Activated CD8-positive, alpha-beta T cell treated with anti-CD3 and anti-CD28 coated beads for 36 hours (primary cell): ENCODE measurements around the gene GPC6. TPM values are rescaled to one million over a fixed set of nuclear protein-coding genes. Genes with fewer than 3 reads are reported as not detected.

Experiments used
- ATAC-seq: fragments of 200-7000 bp; cut with Tn5 transposase; one replicate; pipeline ENCODE4 v1.10.0; 2021; ENCODE audit warnings: mild to moderate bottlenecking, moderate library complexity
- CTCF ChIA-PET: fragments of 350-600 bp; sonication (Branson Sonifier 250); formaldehyde crosslinking; loops from one replicate; lab custom pipeline; 2021; ENCODE audit warnings: antibody characterized with exemption; lab: Charles Lee
- POLR2A ChIA-PET: fragments of 350-600 bp; sonication (Branson Sonifier 250); formaldehyde crosslinking; loops from one replicate; lab custom pipeline; 2021; ENCODE audit warnings: antibody characterized with exemption; lab: Charles Lee
- DNase-seq: peaks from one replicate; pipeline ENCODE4 v3.0.0-alpha.2; 2020
- H3K27ac Mint-ChIP-seq: one replicate; pipeline ENCODE4 v1.8.0; 2021; ENCODE audit warnings: mild to moderate bottlenecking, mixed read lengths
- H3K27me3 Mint-ChIP-seq: one replicate; pipeline ENCODE4 v1.8.0; 2021; ENCODE audit warnings: mixed read lengths
- H3K36me3 Mint-ChIP-seq: one replicate; pipeline ENCODE4 v1.8.0; 2021; ENCODE audit warnings: low read depth, mixed read lengths
- H3K4me1 Mint-ChIP-seq: one replicate; pipeline ENCODE4 v1.8.0; 2021; ENCODE audit warnings: low read depth, mixed read lengths
- H3K4me3 Mint-ChIP-seq: one replicate; pipeline ENCODE4 v1.8.0; 2021; ENCODE audit warnings: mild to moderate bottlenecking, moderate library complexity, mixed read lengths
- H3K9me3 Mint-ChIP-seq: one replicate; pipeline ENCODE4 v1.8.0; 2021; ENCODE audit warnings: mixed read lengths
- intact Hi-C: fragments of 100-400 bp; cut with micrococcal nuclease; formaldehyde crosslinking; loops from one replicate; pipeline ENCODE4 v1.10.0; 2022
- total RNA-seq, 2 experiments: library from RNA; stranded (reverse); gene quantifications; one replicate each; pipeline ENCODE4 v1.2.3, GENCODE V29; 2021
- TF ChIP-seq, protein P1 (sequence below): fragments of 200-600 bp; IDR thresholded peaks from one replicate; pipeline ENCODE4 v1.8.0; 2022; ENCODE audit warnings: antibody characterized with exemption, mild to moderate bottlenecking

Gene GPC6
- total RNA-seq, 2 experiments from 2014 or later = not detected

GRCh38 chr13:93872786-93873347, 646.3 kb downstream of the GPC6 start:
- DNase-seq (no peak), ATAC-seq (no peak)
- no peaks in the 10 kb centered on the region for H3K9me3 Mint-ChIP-seq
- H3K4me3 Mint-ChIP-seq = no peak overlapping the region
- H3K27me3 Mint-ChIP-seq = peaks cover 3% of the 10 kb centered on the region
- no peaks in the 10 kb centered on the region for H3K4me1 Mint-ChIP-seq
- CTCF ChIA-PET = interaction anchor here (0.9 kb wide), 1 partner anchor 14 kb away, joined by 3 read pairs; no protein-coding TSS in a partner anchor
- H3K36me3 Mint-ChIP-seq = no peaks in the 10 kb centered on the region
- intact Hi-C loops = no loop called here
- TF ChIP-seq, protein P1, sequence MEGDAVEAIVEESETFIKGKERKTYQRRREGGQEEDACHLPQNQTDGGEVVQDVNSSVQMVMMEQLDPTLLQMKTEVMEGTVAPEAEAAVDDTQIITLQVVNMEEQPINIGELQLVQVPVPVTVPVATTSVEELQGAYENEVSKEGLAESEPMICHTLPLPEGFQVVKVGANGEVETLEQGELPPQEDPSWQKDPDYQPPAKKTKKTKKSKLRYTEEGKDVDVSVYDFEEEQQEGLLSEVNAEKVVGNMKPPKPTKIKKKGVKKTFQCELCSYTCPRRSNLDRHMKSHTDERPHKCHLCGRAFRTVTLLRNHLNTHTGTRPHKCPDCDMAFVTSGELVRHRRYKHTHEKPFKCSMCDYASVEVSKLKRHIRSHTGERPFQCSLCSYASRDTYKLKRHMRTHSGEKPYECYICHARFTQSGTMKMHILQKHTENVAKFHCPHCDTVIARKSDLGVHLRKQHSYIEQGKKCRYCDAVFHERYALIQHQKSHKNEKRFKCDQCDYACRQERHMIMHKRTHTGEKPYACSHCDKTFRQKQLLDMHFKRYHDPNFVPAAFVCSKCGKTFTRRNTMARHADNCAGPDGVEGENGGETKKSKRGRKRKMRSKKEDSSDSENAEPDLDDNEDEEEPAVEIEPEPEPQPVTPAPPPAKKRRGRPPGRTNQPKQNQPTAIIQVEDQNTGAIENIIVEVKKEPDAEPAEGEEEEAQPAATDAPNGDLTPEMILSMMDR = no peak
- H3K27ac Mint-ChIP-seq = no peak overlapping the region
- POLR2A ChIA-PET = no interaction called here

GRCh38 chr13:93875547-93875946, 648.9 kb downstream of the GPC6 start:
- CTCF ChIA-PET = no interaction called here
- intact Hi-C loops = no loop called here
- H3K27me3 Mint-ChIP-seq = peaks cover 2% of the 10 kb centered on the region

GRCh38 chr13:93876236-93876635, 649.6 kb downstream of the GPC6 start:
- Mint-ChIP-seq H3K36me3 (no peaks in the 10 kb centered on the region), H3K4me3 (no peak overlapping the region), H3K27ac (no peak overlapping the region), H3K9me3 (peaks cover 2% of the 10 kb centered on the region), H3K27me3 (peaks cover 2% of the 10 kb centered on the region), H3K4me1 (no peaks in the 10 kb centered on the region)
- TF ChIP-seq, protein P1 = no peak
- ATAC-seq (no peak), DNase-seq (no peak)
- ChIA-PET POLR2A (no interaction called here), CTCF (no interaction called here)
- intact Hi-C loops = no loop called here

More at GRCh38 chr13:93875547-93875946, 648.9 kb downstream of the GPC6 start:
- DNase-seq = no peak
- TF ChIP-seq, protein P1 = no peak
- peaks cover 2% of the 10 kb centered on the region for H3K9me3 Mint-ChIP-seq
- no peak overlapping the region for H3K27ac Mint-ChIP-seq
- no peak overlapping the region for H3K4me3 Mint-ChIP-seq
- H3K36me3 Mint-ChIP-seq = no peaks in the 10 kb centered on the region
- ATAC-seq = no peak
- POLR2A ChIA-PET = no interaction called here
- H3K4me1 Mint-ChIP-seq = no peaks in the 10 kb centered on the region

DNA sequence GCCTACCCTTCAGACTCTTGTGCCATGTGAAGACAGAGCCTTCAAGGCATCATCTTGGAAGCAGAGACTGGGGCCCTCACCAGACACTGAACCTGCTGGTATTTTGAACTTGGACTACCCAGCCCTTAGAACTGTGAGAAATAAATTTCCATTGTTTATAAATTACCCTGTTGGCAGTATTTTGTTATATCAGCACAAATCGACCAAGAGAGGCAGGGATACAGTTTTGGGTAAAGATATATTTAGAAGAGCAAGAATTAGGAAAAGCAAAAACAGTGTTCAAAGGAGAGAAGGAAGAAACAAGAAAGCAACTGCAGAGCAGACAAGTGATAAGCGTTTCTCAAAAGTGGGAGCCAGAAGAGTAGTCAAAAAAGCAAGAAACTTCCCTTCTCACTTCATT, 652.1 kb downstream of the GPC6 start:
- no peaks in the 10 kb centered on the region for H3K4me1 Mint-ChIP-seq
- ATAC-seq (no peak), DNase-seq (no peak)
- peaks cover 2% of the 10 kb centered on the region for H3K9me3 Mint-ChIP-seq
- H3K36me3 Mint-ChIP-seq = no peaks in the 10 kb centered on the region
- no peak overlapping the region for H3K4me3 Mint-ChIP-seq
- TF ChIP-seq, protein P1 = no peak
- CTCF ChIA-PET = no interaction called here
- POLR2A ChIA-PET = no interaction called here
- H3K27ac Mint-ChIP-seq = no peak overlapping the region
- intact Hi-C loops = no loop called here
- H3K27me3 Mint-ChIP-seq = no peaks in the 10 kb centered on the region

DNA sequence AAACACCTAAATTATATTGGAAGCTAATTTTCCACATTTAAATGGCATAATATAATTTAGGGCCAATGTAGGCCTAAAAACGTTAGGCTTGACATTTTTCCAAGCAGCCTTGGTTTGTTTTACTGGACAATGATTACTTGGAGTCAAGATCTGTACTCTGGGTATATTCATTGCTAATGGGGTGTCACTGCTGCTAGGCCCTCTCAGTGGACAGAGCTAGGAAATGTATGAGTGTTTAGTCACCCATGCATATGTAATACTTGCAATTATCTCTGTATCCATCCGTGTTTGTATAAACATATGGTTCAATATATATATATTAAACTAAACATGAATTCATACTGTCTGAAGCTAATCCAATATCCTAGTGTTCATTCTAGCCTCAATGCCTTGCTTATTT, 654.8 kb downstream of the GPC6 start:
- ChIA-PET POLR2A (no interaction called here), CTCF (no interaction called here)
- TF ChIP-seq, protein P1 = no peak
- Mint-ChIP-seq H3K9me3 (peaks cover 2% of the 10 kb centered on the region), H3K4me1 (no peaks in the 10 kb centered on the region), H3K36me3 (no peaks in the 10 kb centered on the region), H3K4me3 (no peak overlapping the region), H3K27me3 (peaks cover 3% of the 10 kb centered on the region), H3K27ac (no peak overlapping the region)
- ATAC-seq (no peak), DNase-seq (no peak)
- intact Hi-C loops = no loop called here
